Loucy (cell line): ENCODE data around the gene CREB3L2.

Experiments used
- CTCF ChIP-seq: fragments of 200-600 bp; sonication (generic); conservative IDR thresholded peaks from 2 replicates; pipeline ENCODE4 v1.5.1; 2014; ENCODE audit warnings: mild to moderate bottlenecking, antibody characterized with exemption, low read length
- EZH2phosphoT487 ChIP-seq: fragments of 200-600 bp; IDR thresholded peaks from 2 replicates; pipeline ENCODE4 v1.6.1; 2018; ENCODE audit warnings: antibody characterized with exemption, mild to moderate bottlenecking, moderate library complexity, borderline replicate concordance

GRCh38 chr7:137967143-137968018, 34.5 kb downstream of the CREB3L2 start:
- TF ChIP-seq CTCF (no peak), EZH2phosphoT487 (no peak)
